Measurements from ENCODE around the gene LRTM2. TPM values are rescaled to one million over a fixed set of nuclear protein-coding genes. Genes with fewer than 3 reads are reported as not detected.

The LRTM2 gene
- 0.62 TPM for polyA plus RNA-seq (ENCODE audit: insufficient read length)
- long read RNA-seq, donor 1: 0 reads
- long read RNA-seq, donor 2: 0 reads
- long read RNA-seq, donor 3: 0 reads
- long read RNA-seq, donor 4: 0 reads
- long read RNA-seq, donor 5: 0 reads
- long read RNA-seq, donor 6: 0 reads
- long read RNA-seq, donor 7: 0 reads
- long read RNA-seq, donor 8: 0 reads

- DNase-seq: no peak
These were observed at the start of gene LRTM2 for GRCh38 chr12:1820191-1820895. TSS of gene LRTM2 (plus strand) at chr12:1820565. CDS start at chr12:1828149, 7,584 bp downstream.

GRCh38 chr12:1773937-1774655 lies 46.3 kb upstream of the LRTM2 start:
- peak; percentile 32 for DNase-seq

- DNase-seq: no peak
These were observed 44.0 kb upstream of the LRTM2 start for GRCh38 chr12:1776170-1776921.

- DNase-seq: no peak
These were observed 42.6 kb upstream of the LRTM2 start for GRCh38 chr12:1777798-1778197.

- no peak for DNase-seq
These were observed 41.5 kb upstream of the LRTM2 start for GRCh38 chr12:1778911-1779310.

- DNase-seq: no peak
These were observed 40.6 kb upstream of the LRTM2 start for GRCh38 chr12:1779783-1780182.

- DNase-seq: no peak
These were observed 38.6 kb upstream of the LRTM2 start for GRCh38 chr12:1781772-1782171.

GRCh38 chr12:1782215-1782614 lies 38.1 kb upstream of the LRTM2 start:
- no peak for DNase-seq

- no peak for DNase-seq
These were observed 32.7 kb upstream of the LRTM2 start for GRCh38 chr12:1787714-1788113.

- no peak for DNase-seq
These were observed 29.9 kb upstream of the LRTM2 start for GRCh38 chr12:1790444-1790843.

GRCh38 chr12:1791104-1791841 lies 29.1 kb upstream of the LRTM2 start:
- peak; percentile 53 for DNase-seq

GRCh38 chr12:1792406-1792805 lies 28.0 kb upstream of the LRTM2 start:
- DNase-seq: no peak

GRCh38 chr12:1793426-1794210 lies 26.7 kb upstream of the LRTM2 start:
- DNase-seq: no peak

- DNase-seq: no peak
These were observed 25.8 kb upstream of the LRTM2 start for GRCh38 chr12:1794440-1795090.

GRCh38 chr12:1795221-1795784 lies 25.1 kb upstream of the LRTM2 start:
- no peak for DNase-seq

- DNase-seq: peak; percentile 82
These were observed 24.4 kb upstream of the LRTM2 start for GRCh38 chr12:1795785-1796514.

GRCh38 chr12:1796515-1797010 lies 23.8 kb upstream of the LRTM2 start:
- no peak for DNase-seq

- DNase-seq: no peak
These were observed 23.1 kb upstream of the LRTM2 start for GRCh38 chr12:1797011-1797901.
